Uterus (tissue), 4 donors: ENCODE results near the gene CYP11A1. TPM values are rescaled to one million over a fixed set of nuclear protein-coding genes. Genes with fewer than 3 reads are reported as not detected.

Source experiments
- DNase-seq, 2 donors: peaks; one replicate each; pipeline ENCODE4 v3.0.0-alpha.2; 2019 to 2020
- H3K27ac ChIP-seq, 2 donors: fragments of 200-600 bp; sonication (generic); 1 replicate in 1 of 2; 2 replicates in 1 of 2; pipeline ENCODE4 v1.5.1; 2016 to 2018
- H3K27me3 ChIP-seq, 2 donors: fragments of 200-600 bp; sonication (generic); one replicate each; pipeline ENCODE4 v1.5.1; 2018 to 2019; ENCODE audit warnings: control low read depth in 1 of 2
- H3K36me3 ChIP-seq, 2 donors: fragments of 200-600 bp; sonication (generic); one replicate each; pipeline ENCODE4 v1.5.1; 2019; ENCODE audit warnings: control low read depth in 1 of 2
- H3K4me1 ChIP-seq, 2 donors: fragments of 200-600 bp; sonication (generic); one replicate each; pipeline ENCODE4 v1.5.1; 2018 to 2019; ENCODE audit warnings: control low read depth in 1 of 2
- H3K4me3 ChIP-seq, 2 donors: fragments of 200-600 bp; sonication (generic); 1 replicate in 1 of 2; 2 replicates in 1 of 2; pipeline ENCODE4 v1.5.1; 2018 to 2019; ENCODE audit warnings: mild to moderate bottlenecking in 1 of 2
- H3K9me3 ChIP-seq, 2 donors: fragments of 200-600 bp; sonication (generic); one replicate each; pipeline ENCODE4 v1.5.1; 2019; ENCODE audit warnings: control low read depth in 1 of 2
- CTCF ChIP-seq, 4 experiments: fragments of 200-600 bp in 2 of 4; fragments of 450-650 bp in 2 of 4; sonication (generic) in 2 of 4; IDR thresholded peaks; one replicate each; pipeline ENCODE4 v1.5.1; 2016 to 2019; ENCODE audit warnings: antibody characterized with exemption in 4 of 4, mild to moderate bottlenecking in 2 of 4, moderate library complexity in 1 of 4
- POLR2A ChIP-seq, 2 donors: fragments of 450-650 bp; IDR thresholded peaks; one replicate each; pipeline ENCODE4 v1.6.1; 2016; ENCODE audit warnings: antibody characterized with exemption in 2 of 2, mild to moderate bottlenecking in 1 of 2, moderate library complexity in 1 of 2
- intact Hi-C: fragments of 100-400 bp; cut with DNase I; formaldehyde crosslinking; loops from one replicate; pipeline ENCODE4 v1.15.1; 2023; ENCODE audit warnings: low total_unique reads
- total RNA-seq, 4 donors: library from RNA; depleted of rRNA in 3 of 4; stranded (reverse); fragments of >200 nt in 3 of 4; gene quantifications; one replicate each; pipeline versions ENCODE4 v1.1.0 to v1.2.4, GENCODE V29; 2014 to 2023
- donor health status: DM: yes; HTN: yes; CAD: no.

CYP11A1 gene
- total RNA-seq, 4 donors from 2014 or later, result 1.1 to 2.3 TPM; not detected in 2

GRCh38 chr15:74311734-74312444 is 55.6 kb downstream of the CYP11A1 start:
- intact Hi-C loops, result no loop called here
- Histone ChIP-seq H3K4me1 (no peaks in the 10 kb centered on the region), H3K4me3 (no peak overlapping the region), H3K27me3 (no peaks in the 10 kb centered on the region), H3K27ac (no peak overlapping the region), H3K36me3 (no peaks in the 10 kb centered on the region), H3K9me3 (no peaks in the 10 kb centered on the region)
- no peak for DNase-seq
- TF ChIP-seq POLR2A (IDR thresholded peaks at IDR 0.05) (no peak), CTCF (IDR thresholded peaks at IDR 0.05) (no peak)

DNA sequence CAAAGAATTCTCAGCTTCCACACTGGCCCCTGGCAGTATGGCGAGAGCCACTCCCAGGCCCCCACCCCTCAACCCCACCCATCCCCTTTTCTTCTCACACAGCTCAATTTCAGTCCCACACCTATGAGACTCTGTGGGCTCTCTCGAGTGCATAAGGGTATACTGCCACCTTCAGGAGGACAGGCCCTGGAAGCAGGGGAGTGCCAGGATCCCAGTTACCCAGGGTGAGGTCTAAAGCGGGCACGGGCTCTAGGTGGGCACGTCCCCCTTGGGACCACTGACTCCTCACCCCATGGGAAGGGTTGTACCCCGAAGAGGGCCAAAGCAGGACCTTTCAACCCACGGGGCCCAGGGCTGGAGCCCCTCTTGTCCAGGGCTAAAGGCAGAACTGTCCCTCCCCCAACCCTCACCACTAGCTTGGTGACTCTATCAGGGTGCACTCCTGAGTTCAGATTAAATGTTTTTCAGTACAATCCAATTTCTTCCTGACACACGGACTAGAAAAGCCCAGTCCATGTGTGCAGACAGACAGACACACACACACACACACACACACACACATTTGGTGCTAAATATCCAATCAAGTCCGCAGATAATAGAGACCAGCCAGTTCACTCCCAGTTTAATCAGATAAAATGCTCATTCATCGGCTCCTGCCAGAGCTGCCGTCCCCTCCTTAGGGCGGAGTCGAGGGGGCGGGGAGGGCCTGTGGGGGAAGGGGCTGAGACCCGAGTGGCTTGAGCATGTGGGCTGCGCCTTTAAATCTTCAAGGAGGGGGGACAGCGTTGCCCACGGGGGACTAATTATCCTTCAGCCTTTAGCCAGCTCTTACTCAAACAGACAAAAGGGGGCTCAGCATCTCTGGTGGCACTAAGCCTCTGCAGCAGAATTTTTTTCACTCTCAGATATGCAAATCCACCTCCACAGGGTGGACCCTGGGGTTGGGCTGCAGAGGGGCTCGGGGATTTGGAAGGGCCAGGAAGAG is 59.3 kb downstream of the CYP11A1 start:
- H3K36me3 ChIP-seq, result no peaks in the 10 kb centered on the region
- no peaks in the 10 kb centered on the region for H3K27me3 ChIP-seq
- H3K27ac ChIP-seq, result no peak overlapping the region
- H3K4me1 ChIP-seq, result no peaks in the 10 kb centered on the region
- H3K9me3 ChIP-seq, result no peaks in the 10 kb centered on the region
- TF ChIP-seq CTCF (IDR thresholded peaks at IDR 0.05) (peak; percentile 70 to 77 (median 75)), POLR2A (IDR thresholded peaks at IDR 0.05) (no peak)
- intact Hi-C loops, result no loop called here
- DNase-seq, result peak; percentile 56 to 61
- no peak overlapping the region for H3K4me3 ChIP-seq

- no peak for TF ChIP-seq CTCF (IDR thresholded peaks at IDR 0.05)
- no peak for TF ChIP-seq POLR2A (IDR thresholded peaks at IDR 0.05)
- intact Hi-C loops, result no loop called here
These were observed 60.6 kb downstream of the CYP11A1 start for GRCh38 chr15:74306781-74307217.

GRCh38 chr15:74305687-74306086 is 61.8 kb downstream of the CYP11A1 start:
- no peaks in the 10 kb centered on the region for H3K4me1 ChIP-seq
- H3K27ac ChIP-seq, result no peak overlapping the region
- no peak overlapping the region for H3K4me3 ChIP-seq
- no peaks in the 10 kb centered on the region for H3K9me3 ChIP-seq
- no peak for DNase-seq
- intact Hi-C loops, result no loop called here
- no peaks in the 10 kb centered on the region for H3K27me3 ChIP-seq
- no peak for TF ChIP-seq CTCF (IDR thresholded peaks at IDR 0.05)
- H3K36me3 ChIP-seq, result no peaks in the 10 kb centered on the region

More at GRCh38 chr15:74306781-74307217, 60.6 kb downstream of the CYP11A1 start:
- Histone ChIP-seq H3K27ac (no peak overlapping the region), H3K27me3 (no peaks in the 10 kb centered on the region), H3K4me1 (no peaks in the 10 kb centered on the region), H3K9me3 (no peaks in the 10 kb centered on the region), H3K4me3 (no peak overlapping the region), H3K36me3 (no peaks in the 10 kb centered on the region)
- no peak for DNase-seq

GRCh38 chr15:74304431-74304830 is 63.0 kb downstream of the CYP11A1 start:
- intact Hi-C loops, result loop anchor here (5.0 kb wide), 1 partner anchor 177 kb away; no protein-coding TSS in a partner anchor
- no peak for DNase-seq
- TF ChIP-seq CTCF (IDR thresholded peaks at IDR 0.05) (no peak), POLR2A (IDR thresholded peaks at IDR 0.05) (no peak)
- Histone ChIP-seq H3K9me3 (no peaks in the 10 kb centered on the region), H3K4me1 (no peaks in the 10 kb centered on the region), H3K27me3 (no peaks in the 10 kb centered on the region), H3K4me3 (no peak overlapping the region), H3K27ac (no peak overlapping the region), H3K36me3 (no peaks in the 10 kb centered on the region)
